Hypothalamus (tissue), 51 donors: Measurements from ENCODE around the gene MXI1.
"Not testable (repeated sequence)": the region's sequence is repeated elsewhere in the genome, so short reads cannot be mapped to it uniquely, and the experiment has no call there.

Experiments used
- DNase-seq, 51 donors: peaks; one replicate each; lab custom pipeline; 2025; lab: John Stamatoyannopoulos, UW

The MXI1 gene

DNA sequence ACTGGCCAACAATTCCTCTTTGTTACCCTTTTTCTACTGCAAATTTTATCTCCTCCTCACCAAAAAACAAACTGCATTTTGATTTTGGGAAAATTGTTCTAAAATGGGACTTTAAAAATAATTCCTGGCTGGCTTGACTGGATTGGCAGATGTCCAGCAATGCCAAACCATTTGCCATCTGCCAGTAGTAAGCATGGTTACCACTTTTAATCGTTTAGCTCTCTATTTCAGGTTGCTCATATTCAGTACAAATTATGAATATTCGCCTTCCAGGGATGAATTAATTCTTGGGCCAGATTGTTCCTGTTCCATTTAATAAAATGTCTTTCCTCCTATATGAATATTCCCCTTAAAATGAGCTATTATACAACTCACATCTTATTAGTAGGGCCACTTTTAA is 61.6 kb downstream of the MXI1 start:
- DNase-seq, result peak in 2 of 51 donors; percentile 24 to 70

DNA sequence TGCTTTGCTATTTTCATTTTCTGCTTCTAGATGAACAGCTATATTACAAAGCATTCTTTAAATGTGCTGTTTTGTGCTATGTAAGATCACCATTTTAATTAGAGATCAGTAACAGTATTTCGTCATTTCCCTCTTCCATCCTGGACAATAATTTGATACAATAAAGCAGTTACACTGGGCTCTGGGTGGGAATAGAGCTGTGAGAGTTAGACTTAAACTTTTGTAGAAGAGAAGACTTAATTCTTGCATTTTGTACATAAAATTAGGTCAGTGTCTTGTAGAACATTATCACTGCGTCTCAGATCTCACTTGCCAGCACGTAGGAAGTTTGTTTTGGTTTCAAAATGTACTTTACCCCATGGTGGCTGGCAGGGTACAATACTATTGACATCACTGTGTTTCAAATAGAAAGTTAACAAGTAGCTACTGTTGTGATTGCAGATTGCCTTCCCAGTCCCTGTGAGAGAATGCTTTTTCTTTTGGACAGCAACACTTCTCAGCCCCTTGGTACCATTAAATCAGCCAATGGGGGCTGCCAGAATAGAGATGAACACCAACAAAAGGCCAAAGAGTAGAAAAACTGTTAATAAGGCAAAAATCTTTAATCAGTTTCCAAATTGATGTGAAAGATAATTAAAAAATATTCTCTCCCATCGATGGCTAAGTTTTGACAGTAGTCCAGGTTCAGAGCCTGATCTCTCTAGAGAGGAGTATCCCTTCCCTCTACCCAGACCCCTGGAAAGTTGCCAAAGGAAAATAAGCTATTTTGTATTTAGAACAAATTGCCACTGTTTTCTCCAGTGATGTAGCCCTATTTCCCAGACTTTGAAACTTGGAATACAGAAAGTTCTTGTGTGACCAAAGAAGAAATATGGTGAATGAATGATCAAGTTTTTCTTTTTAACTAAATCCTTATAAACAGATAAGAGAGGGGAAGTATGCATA is 62.2 kb downstream of the MXI1 start:
- DNase-seq, result peak in 16 of 51 donors; percentile 7 to 92 (median 34)

DNA sequence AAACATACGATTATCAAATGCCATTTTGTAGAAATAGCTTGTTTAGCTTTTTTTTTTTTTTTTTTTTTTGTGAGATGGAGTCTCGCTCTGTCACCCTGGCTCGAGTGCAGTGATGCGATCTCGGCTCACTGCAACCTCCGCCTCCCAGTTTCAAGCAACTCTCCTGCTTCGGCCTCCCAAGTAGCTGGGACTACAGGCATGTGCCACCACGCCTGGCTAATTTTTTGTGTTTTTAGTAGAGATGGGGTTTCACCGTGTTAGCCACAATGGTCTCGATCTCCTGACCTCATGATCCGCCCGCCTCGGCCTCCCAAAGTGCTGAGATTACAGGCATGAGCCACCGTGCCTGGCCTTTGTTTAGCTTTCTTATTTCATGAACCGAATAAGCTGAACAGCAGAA is 65.6 kb downstream of the MXI1 start:
- DNase-seq, result not testable (repeated sequence)

DNA sequence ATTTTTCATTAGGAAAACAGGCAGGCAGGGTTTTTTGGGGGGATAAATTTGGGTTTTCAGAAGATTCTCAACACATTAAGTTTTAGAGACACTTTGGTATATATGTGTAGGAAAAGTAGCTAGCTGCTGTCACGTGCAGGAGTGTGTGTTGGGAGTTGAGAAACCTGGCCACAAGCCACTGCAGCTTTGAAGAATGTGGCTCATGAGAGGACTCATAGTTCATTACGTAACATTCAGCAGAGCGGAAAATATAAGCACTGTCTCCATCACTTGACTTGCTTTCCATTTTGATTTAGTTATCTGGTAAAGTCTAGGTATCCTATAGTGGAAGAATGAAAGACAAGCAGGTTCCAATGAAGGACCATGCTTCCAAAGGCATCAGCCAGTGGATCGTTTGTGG is 66.1 kb downstream of the MXI1 start:
- peak in 10 of 51 donors; percentile 4 to 38 (median 20) for DNase-seq

DNA sequence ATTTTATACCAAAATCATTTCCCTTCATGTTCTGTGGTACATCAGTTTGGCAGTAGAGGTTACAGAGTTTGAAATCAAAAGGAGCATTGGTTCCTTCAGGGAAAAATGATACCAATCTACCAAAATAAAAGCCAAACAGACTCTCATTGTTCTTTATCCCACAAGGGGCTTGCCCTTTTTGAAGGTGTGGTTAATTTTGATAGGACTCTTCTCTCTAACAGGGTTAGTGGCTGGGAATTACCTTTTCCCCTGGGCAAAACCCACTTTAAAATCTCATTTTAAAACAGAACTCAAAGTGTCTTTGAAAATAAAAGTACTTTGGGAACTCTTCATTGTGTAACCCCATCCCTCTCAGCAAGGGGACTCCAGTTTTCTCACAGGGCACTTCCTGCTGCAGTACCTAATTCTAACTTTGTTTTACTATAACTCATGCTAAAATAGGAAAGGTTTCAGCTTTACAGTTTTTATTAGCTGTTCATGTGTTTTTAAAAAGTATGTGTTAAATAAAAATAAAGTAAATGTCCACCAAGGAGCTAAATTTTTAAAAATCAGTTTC is 66.7 kb downstream of the MXI1 start:
- no peak for DNase-seq

DNA sequence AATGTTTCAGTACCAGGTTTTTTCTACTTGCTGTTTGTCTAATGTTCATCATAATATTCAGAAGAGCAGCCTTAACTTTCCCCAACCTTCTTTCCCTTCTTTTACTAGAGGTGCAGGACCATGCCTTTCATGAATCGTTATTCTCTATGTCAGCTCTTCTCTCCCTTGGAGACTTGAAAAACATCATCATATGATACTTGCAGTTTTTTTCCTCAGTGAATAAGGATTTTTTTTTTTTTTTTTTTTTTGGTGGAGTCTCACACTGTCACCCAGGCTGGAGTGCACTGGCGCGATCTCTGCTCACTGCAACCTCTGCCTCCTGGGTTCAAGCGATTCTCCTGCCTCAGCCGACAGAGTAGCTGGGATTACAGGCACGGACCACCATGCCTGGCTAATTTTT is 67.2 kb downstream of the MXI1 start:
- no peak for DNase-seq

DNA sequence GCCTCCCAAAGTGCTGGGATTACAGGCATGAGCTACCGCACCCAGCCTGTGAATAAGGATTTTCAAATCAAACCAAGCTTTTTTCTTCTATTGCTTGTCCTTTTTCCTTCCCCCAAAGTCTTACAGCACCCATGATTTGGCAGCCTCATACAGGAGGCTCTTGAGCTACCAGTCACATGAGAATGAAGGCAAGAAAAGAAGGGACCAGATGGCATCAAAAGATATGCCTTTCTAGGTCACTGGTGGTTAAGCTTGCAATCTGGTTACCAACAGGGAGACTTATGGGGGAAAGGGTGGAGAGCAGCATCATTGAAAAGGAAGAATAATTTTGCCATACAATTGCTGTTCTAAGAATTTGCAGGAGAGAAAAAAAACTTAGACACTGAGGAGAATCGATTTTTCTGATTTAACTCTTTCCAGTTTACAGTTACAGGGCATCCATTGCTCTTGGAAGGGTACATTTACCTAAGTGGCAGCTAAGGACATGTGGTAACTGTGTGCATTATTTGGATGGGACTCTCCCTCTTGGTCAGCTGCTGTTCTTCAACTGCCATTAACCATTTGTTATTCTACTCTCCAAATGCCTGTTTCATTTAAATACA is 67.8 kb downstream of the MXI1 start:
- no peak for DNase-seq

DNA sequence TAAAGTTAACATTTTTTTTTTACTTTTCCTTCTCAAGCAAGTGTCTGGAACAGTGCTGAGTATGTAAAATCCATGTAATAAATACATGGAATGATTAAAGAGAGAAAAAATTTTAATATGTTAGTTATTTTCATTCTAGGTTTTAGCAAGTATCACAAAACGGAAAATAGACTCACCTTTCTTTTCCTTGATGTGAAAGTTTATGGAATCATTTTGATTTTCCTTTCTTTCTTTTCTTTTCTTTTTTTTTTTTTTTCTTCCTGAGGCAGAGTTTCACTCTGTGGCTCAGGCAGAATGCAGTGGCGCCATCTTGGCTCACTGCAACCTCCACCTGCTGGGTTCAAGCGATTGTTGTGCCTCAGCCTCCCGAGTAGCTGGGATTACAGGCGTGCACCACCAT is 69.2 kb downstream of the MXI1 start:
- no peak for DNase-seq

DNA sequence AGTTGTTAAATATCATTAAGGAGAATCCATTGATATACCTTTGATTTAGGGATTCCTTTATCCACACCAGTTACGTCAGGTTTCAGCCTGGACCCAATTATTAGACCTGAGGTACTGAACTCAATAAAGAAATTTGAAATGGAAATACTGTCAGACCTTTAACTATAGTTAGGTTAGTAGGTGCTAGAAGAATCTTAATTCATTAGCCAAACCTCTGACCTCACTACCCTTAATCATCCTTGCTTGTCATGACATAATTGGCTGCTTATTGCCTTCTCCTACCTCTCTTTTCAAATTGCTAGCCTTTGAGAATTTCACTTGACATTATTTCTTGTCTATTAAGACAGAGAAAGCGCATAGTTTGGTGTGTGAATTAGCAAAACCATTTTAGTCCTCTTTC is 70.2 kb downstream of the MXI1 start:
- no peak for DNase-seq

DNA sequence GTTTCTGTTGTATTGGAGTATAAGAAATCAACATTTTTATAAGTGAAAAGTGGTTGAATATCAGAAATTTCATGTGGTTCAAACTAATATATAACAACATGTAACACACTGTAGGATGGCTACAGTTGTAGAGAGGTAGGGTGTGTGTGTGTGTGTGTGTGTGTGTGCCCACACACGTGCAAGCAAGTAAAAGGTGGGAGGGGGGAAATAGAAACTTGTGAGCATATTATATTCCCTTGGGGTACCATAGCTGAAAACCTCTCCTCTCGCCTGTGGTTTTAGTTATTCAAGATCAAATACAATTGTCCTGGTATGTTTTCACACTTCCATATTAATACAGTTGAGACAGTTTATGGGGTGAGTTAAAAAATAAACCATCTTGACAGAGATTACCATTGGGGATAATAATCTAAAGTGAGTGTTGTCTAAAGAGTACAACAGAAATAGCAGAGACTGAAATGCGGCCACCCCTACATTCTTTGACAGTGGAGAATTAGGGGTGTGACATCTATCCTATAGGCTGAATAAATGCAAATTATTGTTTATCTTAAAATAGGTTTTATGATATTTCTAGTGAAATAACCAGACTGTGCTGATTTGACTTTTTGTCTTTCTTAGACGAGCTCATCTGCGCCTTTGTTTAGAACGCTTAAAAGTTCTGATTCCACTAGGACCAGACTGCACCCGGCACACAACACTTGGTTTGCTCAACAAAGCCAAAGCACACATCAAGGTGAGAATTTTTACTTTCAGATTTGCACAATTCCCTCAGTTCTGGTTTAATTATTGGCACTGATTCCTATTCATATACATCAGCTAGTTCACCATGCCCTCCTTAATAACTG is 71.4 kb downstream of the MXI1 start:
- peak in 1 of 51 donors; percentile 61 for DNase-seq

DNA sequence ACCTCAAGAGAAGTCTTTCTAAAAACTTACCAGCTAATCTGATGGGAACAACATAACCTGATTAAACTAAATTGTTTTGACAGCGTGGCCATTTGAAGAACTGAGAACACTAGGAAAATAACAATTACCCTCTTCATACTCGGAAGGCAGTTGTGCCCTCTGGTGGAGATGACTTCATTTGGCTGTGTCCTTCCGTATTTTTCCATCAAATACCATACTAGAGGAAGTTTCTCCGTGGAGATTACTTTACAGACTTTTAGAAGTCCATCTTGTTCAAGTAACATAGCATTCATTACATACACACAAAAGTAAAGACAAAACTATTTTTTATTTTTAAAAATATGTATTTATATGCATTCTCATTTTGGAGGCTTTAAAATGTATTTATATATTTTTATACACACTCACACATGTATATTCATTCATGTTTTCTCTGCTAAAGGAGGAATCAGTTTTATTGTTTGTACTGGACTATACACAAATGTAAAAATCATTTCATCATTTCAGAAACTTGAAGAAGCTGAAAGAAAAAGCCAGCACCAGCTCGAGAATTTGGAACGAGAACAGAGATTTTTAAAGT is 72.1 kb downstream of the MXI1 start:
- peak in 27 of 51 donors; percentile 7 to 75 (median 40) for DNase-seq

DNA sequence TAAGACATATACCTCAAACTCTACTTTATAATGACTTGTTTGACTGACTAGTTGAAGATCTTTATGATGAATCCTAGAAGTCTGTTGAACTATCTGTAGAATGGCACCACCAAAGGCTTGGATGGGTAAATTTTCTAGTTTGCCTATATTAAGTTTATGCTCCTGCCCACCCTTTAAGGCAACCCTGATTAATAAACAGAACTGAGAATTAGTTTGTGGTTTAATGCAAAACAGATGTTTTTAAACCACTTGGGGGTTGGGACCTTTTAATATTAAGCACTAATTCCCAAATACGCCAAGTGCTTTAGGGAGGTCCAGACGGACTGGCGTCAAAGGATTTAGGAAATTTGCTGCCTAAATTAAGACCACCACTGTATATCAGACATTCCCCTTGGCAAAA is 76.9 kb downstream of the MXI1 start:
- no peak for DNase-seq

DNA sequence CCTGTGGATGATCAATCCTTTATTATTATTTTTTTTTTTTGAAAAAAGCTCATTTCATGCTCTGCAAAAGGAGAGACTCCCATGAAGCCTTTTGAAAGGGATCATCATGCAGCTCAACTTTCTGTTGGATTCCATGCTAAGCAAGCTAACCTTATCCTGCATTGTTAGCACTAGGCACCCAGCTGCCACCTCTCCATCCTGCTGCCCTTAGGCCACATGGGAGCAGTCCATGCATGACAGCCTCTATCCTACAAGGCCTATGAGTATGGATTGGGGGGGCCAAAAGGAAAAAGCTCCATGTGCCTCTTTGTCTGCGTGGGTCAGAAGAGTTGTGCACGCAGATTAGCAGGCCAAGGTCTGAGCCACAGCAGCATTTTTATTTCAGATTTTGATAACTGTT is 78.1 kb downstream of the MXI1 start:
- no peak for DNase-seq

DNA sequence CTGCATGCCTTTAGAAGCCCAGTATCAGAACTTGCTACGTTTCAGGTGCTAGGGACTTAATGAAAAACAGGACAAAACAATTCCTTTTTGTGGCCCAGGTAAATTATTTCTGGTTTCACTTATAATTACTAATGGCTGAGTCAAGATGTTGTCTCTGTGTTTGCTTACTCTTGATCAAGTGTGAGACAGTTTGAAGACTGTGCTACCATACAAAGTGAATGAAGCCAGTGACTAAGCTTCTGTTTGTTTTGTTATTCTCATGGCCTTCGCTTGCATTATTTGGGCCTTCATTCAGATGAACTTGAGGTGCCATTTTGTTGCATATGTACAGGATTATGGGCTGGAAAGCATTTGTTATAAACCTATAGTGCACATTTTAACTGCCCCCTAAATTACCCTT is 79.4 kb downstream of the MXI1 start:
- no peak for DNase-seq

DNA sequence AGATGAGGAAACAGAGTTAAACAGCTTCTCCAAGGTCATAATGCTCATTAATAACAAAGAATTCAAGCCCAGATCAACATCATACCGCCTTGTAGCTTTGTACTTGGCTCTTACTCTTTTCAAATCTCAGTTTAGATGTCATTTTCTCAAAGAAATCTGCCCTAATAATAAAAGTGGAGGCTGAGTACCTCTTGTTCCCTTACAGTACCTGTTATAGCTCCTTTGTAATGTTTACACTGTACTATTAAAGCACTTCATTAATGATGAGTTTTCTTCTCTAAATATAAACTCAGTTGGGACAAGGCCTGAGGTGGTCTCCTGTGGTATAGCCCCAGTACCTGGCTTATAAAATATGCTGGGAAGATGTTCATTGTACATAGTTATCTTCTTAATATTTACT is 89.6 kb downstream of the MXI1 start:
- no peak for DNase-seq

DNA sequence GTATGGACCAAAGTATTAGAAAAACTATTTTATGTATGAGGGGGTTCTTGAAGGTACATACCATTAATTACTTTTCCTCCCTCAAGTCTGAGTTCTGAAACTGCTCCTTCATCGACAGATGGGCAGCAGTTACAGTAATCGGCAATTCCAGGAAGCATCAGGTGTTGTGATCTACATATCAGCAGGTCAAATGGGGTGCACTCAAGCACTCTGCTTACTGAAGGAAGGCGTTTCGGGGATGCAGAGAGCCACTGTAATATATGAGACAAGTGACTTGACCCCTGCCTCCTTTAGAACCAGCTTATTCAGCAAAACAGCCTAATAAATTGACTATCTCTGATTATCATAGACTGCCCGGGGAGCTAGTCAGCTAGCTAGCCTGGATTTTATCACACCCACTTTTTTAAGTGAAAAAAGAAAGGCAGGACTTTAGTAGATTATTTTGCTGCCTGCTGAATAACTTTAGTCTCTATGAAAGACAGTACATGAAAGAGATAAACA is 93.1 kb downstream of the MXI1 start:
- no peak for DNase-seq

DNA sequence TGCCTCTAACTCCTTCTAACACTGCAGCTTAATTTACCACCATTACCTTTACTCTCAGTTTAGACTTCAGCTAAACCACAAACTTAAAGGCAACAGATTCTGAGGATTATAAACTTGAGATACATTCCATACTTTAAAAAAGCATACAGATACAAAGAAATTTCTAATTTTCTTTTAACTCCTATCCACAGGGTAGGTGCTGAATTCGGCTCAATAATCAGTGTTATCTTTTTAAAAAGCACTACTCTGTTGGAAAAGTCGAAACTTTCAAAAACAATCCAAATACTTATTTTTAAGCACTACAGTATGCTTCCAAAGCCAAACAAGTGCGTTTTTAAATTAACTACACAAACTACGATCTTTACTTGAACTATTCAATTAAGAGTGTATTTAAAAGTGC is 96.3 kb downstream of the MXI1 start:
- DNase-seq, result no peak

DNA sequence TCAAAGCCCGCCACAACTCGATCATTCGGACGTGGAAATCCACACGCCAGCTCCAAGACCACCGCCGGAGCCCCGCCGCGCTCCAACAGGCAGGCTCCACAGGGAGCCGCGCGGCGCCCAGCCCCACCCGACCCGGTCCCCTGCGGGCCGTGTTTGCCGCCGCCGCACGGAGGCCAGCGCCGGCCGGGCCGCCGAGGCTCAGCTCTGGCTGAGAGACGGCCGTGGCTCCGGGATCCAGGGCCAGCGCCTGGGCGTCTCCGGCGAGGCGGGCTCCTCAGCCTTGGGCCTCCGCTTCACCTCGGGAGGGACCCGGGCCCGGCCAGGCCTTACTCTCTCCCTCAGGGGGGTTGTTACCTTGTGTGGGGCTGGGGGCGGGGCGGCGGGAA is 97.0 kb downstream of the MXI1 start:
- DNase-seq, result peak in 3 of 51 donors; percentile 51 to 71 (median 59)

DNA sequence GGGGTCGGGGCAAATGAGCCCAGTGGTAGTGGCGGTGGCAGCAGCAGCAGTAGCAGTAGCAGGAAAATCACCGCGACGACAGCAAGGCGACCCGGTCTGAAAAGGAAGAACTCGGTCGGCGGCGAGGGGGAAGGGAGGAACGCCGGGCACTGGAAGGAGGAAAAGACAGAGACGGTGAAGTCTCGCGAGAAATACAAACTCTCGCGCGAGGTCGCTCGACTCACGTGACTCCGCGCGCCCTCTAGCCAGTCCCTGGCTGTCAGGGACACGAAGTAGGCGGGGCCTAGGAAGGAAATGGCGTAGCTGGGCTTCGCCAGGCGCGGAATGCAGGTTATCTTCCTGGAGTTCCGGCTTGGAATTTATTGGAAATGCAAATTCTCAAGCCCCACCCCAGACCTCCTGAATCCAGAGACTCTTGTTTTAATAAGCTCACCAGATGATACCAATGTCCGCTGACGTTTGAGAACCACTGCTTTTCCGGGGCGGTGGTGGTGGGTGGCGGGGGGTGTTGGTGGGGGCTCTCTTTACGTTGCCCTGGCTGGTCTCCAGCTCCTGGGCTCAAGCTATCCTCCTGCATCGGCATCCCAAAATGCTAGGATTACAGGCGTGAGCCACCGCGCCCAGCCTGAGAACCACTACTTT is 97.5 kb downstream of the MXI1 start, which contains the start of gene SMNDC1:
Gene SMNDC1, minus strand, starts transcription at position 141 of the 642 bp plus-strand sequence. CDS start 1,333 bp downstream, outside the sequence.
- peak; percentile 51 to 98 (median 94) for DNase-seq
